ENCODE data around the gene TAF1D.

DNA sequence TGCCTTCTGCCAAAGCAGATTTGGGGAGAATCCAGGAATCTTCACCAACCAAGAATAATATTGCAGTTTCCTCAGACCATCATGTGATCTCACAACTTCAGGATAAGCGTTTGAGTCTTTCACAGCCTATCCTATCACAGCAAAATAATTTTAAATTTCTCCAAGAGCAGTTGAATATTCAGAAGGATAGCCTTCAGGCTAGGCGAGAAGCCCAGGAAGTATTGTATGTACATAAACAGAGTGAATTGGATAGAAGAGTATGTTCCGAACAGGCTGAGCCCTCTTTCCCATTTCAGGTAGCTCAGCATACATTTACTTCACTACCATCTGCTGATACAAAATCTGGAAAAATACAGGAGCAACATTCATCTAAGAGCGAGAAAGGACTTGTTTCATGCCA is 43.7 kb downstream of the TAF1D start:
- TF ChIP-seq, protein P1, sequence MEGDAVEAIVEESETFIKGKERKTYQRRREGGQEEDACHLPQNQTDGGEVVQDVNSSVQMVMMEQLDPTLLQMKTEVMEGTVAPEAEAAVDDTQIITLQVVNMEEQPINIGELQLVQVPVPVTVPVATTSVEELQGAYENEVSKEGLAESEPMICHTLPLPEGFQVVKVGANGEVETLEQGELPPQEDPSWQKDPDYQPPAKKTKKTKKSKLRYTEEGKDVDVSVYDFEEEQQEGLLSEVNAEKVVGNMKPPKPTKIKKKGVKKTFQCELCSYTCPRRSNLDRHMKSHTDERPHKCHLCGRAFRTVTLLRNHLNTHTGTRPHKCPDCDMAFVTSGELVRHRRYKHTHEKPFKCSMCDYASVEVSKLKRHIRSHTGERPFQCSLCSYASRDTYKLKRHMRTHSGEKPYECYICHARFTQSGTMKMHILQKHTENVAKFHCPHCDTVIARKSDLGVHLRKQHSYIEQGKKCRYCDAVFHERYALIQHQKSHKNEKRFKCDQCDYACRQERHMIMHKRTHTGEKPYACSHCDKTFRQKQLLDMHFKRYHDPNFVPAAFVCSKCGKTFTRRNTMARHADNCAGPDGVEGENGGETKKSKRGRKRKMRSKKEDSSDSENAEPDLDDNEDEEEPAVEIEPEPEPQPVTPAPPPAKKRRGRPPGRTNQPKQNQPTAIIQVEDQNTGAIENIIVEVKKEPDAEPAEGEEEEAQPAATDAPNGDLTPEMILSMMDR (IDR thresholded peaks at IDR 0.05; ENCODE audit: insufficient read depth, low read length): no peak
- TF ChIP-seq POLR2AphosphoS5 (IDR thresholded peaks at IDR 0.05; ENCODE audit: low read depth) (no peak), SPI1 (IDR thresholded peaks at IDR 0.05; ENCODE audit: borderline replicate concordance, low read depth) (no peak), GABPA (IDR thresholded peaks at IDR 0.05; ENCODE audit: low read depth) (no peak)
- TF ChIP-seq, protein P2, sequence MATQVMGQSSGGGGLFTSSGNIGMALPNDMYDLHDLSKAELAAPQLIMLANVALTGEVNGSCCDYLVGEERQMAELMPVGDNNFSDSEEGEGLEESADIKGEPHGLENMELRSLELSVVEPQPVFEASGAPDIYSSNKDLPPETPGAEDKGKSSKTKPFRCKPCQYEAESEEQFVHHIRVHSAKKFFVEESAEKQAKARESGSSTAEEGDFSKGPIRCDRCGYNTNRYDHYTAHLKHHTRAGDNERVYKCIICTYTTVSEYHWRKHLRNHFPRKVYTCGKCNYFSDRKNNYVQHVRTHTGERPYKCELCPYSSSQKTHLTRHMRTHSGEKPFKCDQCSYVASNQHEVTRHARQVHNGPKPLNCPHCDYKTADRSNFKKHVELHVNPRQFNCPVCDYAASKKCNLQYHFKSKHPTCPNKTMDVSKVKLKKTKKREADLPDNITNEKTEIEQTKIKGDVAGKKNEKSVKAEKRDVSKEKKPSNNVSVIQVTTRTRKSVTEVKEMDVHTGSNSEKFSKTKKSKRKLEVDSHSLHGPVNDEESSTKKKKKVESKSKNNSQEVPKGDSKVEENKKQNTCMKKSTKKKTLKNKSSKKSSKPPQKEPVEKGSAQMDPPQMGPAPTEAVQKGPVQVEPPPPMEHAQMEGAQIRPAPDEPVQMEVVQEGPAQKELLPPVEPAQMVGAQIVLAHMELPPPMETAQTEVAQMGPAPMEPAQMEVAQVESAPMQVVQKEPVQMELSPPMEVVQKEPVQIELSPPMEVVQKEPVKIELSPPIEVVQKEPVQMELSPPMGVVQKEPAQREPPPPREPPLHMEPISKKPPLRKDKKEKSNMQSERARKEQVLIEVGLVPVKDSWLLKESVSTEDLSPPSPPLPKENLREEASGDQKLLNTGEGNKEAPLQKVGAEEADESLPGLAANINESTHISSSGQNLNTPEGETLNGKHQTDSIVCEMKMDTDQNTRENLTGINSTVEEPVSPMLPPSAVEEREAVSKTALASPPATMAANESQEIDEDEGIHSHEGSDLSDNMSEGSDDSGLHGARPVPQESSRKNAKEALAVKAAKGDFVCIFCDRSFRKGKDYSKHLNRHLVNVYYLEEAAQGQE (IDR thresholded peaks at IDR 0.05; ENCODE audit: insufficient replicate concordance, low read depth): no peak
